Astrocyte (in vitro differentiated cells and primary cell): ENCODE measurements around the gene MTMR4. TPM values are rescaled to one million over a fixed set of nuclear protein-coding genes. Genes with fewer than 3 reads are reported as not detected.

Experiments used
- DNase-seq: peaks from one replicate; pipeline ENCODE4 v3.0.0-alpha.2; 2010; ENCODE audit warnings: low read depth
- FAIRE-seq: peaks from 2 replicates; lab custom pipeline; 2011; peaks lifted over from hg19 to GRCh38; lab: Jason Lieb, UNC
- H2AFZ ChIP-seq: 2 replicates; pipeline ENCODE4 v1.6.0; 2012; ENCODE audit warnings: low read depth, low read length, inconsistent platforms
- H3K27ac ChIP-seq: 2 replicates; pipeline ENCODE4 v1.5.1; 2011; ENCODE audit warnings: low read depth, low read length, inconsistent platforms
- H3K27me3 ChIP-seq: 2 replicates; pipeline ENCODE4 v1.6.0; 2011; ENCODE audit warnings: low read length, inconsistent platforms; ENCODE audit not compliant: insufficient read depth
- H3K36me3 ChIP-seq: 2 replicates; pipeline ENCODE4 v1.5.1; 2011; ENCODE audit warnings: low read length, inconsistent platforms; ENCODE audit not compliant: insufficient read depth
- H3K4me1 ChIP-seq: 2 replicates; pipeline ENCODE4 v1.5.1; 2011; ENCODE audit warnings: low read length, inconsistent platforms; ENCODE audit not compliant: insufficient read depth
- H3K4me2 ChIP-seq: 2 replicates; pipeline ENCODE4 v1.6.0; 2012; ENCODE audit warnings: low read length, inconsistent platforms
- H3K4me3 ChIP-seq: 2 replicates; pipeline ENCODE4 v1.5.1; 2011; ENCODE audit warnings: low read depth, mild to moderate bottlenecking, low read length, inconsistent platforms; ENCODE audit not compliant: insufficient read depth
- H3K79me2 ChIP-seq: 2 replicates; pipeline ENCODE4 v1.6.0; 2012; ENCODE audit warnings: mild to moderate bottlenecking, low read length, inconsistent platforms; ENCODE audit not compliant: insufficient read depth
- H3K9ac ChIP-seq: 2 replicates; pipeline ENCODE4 v1.6.0; 2012; ENCODE audit warnings: mild to moderate bottlenecking, low read length, inconsistent platforms
- H3K9me3 ChIP-seq: 2 replicates; pipeline ENCODE4 v1.5.1; 2012; ENCODE audit warnings: low read depth, mild to moderate bottlenecking, low read length, inconsistent platforms; ENCODE audit not compliant: insufficient read depth
- H4K20me1 ChIP-seq: 2 replicates; pipeline ENCODE4 v1.6.0; 2012; ENCODE audit warnings: low read length, inconsistent platforms; ENCODE audit not compliant: insufficient read depth
- H3K27ac Mint-ChIP-seq: one replicate; pipeline ENCODE4 v1.8.0; 2021; ENCODE audit warnings: mild to moderate bottlenecking, mixed read lengths; ENCODE audit not compliant: unreplicated experiment
- H3K27me3 Mint-ChIP-seq: one replicate; pipeline ENCODE4 v1.8.0; 2021; ENCODE audit warnings: low read depth, mixed read lengths; ENCODE audit not compliant: unreplicated experiment
- H3K36me3 Mint-ChIP-seq: one replicate; pipeline ENCODE4 v1.8.0; 2021; ENCODE audit warnings: low read depth, mixed read lengths; ENCODE audit not compliant: unreplicated experiment
- H3K4me1 Mint-ChIP-seq: one replicate; pipeline ENCODE4 v1.8.0; 2021; ENCODE audit warnings: low read depth, mixed read lengths; ENCODE audit not compliant: unreplicated experiment
- H3K4me3 Mint-ChIP-seq: one replicate; pipeline ENCODE4 v1.8.0; 2021; ENCODE audit warnings: mild to moderate bottlenecking, moderate library complexity, mixed read lengths; ENCODE audit not compliant: unreplicated experiment
- H3K9me3 Mint-ChIP-seq: one replicate; pipeline ENCODE4 v1.8.0; 2021; ENCODE audit warnings: mild to moderate bottlenecking, mixed read lengths; ENCODE audit not compliant: unreplicated experiment
- EZH2 ChIP-seq: IDR thresholded peaks from 2 replicates; pipeline ENCODE4 v1.6.1; 2012; ENCODE audit warnings: mild to moderate bottlenecking, low read length, inconsistent platforms; ENCODE audit not compliant: insufficient read depth
- total RNA-seq: library from RNA; stranded (reverse); gene quantifications from 2 replicates; pipeline ENCODE4 v1.2.1, GENCODE V29; 2021
- TF ChIP-seq, protein P1 (sequence below): IDR thresholded peaks from 2 replicates; pipeline ENCODE4 v1.5.1; 2011; ENCODE audit warnings: low read depth, mild to moderate bottlenecking, inconsistent platforms, low read length, moderate library complexity; ENCODE audit not compliant: insufficient read depth

MTMR4 gene
- total RNA-seq, 1 donor from 2014 or later, result 17.6 TPM

GRCh38 chr17:58488428-58488890 is 26.0 kb downstream of the MTMR4 start:
- Mint-ChIP-seq H3K9me3 (no peaks in the 10 kb centered on the region), H3K27me3 (no peaks in the 10 kb centered on the region), H3K4me1 (no peaks in the 10 kb centered on the region), H3K36me3 (peaks cover 23% of the 10 kb centered on the region), H3K27ac (no peak overlapping the region), H3K4me3 (no peak overlapping the region)
- no peaks in the 10 kb centered on the region for H3K9me3 ChIP-seq
- peaks cover 4% of the 10 kb centered on the region for H4K20me1 ChIP-seq
- no peaks in the 10 kb centered on the region for H3K79me2 ChIP-seq
- H3K4me1 ChIP-seq, result no peaks in the 10 kb centered on the region
- no peak for TF ChIP-seq EZH2
- TF ChIP-seq, protein P1, sequence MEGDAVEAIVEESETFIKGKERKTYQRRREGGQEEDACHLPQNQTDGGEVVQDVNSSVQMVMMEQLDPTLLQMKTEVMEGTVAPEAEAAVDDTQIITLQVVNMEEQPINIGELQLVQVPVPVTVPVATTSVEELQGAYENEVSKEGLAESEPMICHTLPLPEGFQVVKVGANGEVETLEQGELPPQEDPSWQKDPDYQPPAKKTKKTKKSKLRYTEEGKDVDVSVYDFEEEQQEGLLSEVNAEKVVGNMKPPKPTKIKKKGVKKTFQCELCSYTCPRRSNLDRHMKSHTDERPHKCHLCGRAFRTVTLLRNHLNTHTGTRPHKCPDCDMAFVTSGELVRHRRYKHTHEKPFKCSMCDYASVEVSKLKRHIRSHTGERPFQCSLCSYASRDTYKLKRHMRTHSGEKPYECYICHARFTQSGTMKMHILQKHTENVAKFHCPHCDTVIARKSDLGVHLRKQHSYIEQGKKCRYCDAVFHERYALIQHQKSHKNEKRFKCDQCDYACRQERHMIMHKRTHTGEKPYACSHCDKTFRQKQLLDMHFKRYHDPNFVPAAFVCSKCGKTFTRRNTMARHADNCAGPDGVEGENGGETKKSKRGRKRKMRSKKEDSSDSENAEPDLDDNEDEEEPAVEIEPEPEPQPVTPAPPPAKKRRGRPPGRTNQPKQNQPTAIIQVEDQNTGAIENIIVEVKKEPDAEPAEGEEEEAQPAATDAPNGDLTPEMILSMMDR, result no peak
- H3K9ac ChIP-seq, result no peak overlapping the region
- FAIRE-seq (no peak), DNase-seq (no peak)
- no peaks in the 10 kb centered on the region for H3K27me3 ChIP-seq
- no peak overlapping the region for H3K4me3 ChIP-seq
- H3K27ac ChIP-seq, result no peak overlapping the region
- peaks cover 23% of the 10 kb centered on the region for H3K36me3 ChIP-seq
- no peak overlapping the region for H2AFZ ChIP-seq
- no peak overlapping the region for H3K4me2 ChIP-seq

- H2AFZ ChIP-seq, result no peak within 1 kb of the TSS
Measured at GRCh38 chr17:58487589-58488427, 26.6 kb downstream of the MTMR4 start, which contains the start of gene HSF5. TSS of gene HSF5 (minus strand) at chr17:58488408. CDS start at chr17:58488274, 134 bp downstream.

More at GRCh38 chr17:58487589-58488427, 26.6 kb downstream of the MTMR4 start, which contains the start of gene HSF5:
- no peaks in the 10 kb centered on the region for H4K20me1 ChIP-seq
- no peaks in the 10 kb centered on the region for H3K4me1 Mint-ChIP-seq
- H3K36me3 Mint-ChIP-seq, result peaks cover 23% of the 10 kb centered on the region
- H3K79me2 ChIP-seq, result no peaks in the 10 kb centered on the region
- no peak within 1 kb of the TSS for H3K27ac ChIP-seq
- H3K9me3 ChIP-seq, result no peaks in the 10 kb centered on the region
- DNase-seq (no peak), FAIRE-seq (no peak)
- no peak within 1 kb of the TSS for H3K27ac Mint-ChIP-seq
- H3K9ac ChIP-seq, result no peak within 1 kb of the TSS
- H3K4me2 ChIP-seq, result no peak within 1 kb of the TSS
- H3K4me3 Mint-ChIP-seq, result no peak within 1 kb of the TSS
- H3K27me3 ChIP-seq, result no peaks in the 10 kb centered on the region
- peaks cover 18% of the 10 kb centered on the region for H3K36me3 ChIP-seq
- no peaks in the 10 kb centered on the region for H3K27me3 Mint-ChIP-seq
- H3K9me3 Mint-ChIP-seq, result no peaks in the 10 kb centered on the region
- H3K4me1 ChIP-seq, result no peaks in the 10 kb centered on the region
- H3K4me3 ChIP-seq, result no peak within 1 kb of the TSS
- TF ChIP-seq, protein P1, result no peak
- no peak for TF ChIP-seq EZH2
